NCI-H1930 (cell line): ENCODE data around the gene RBFOX2.

ENCODE experiments used
- DNase-seq, 2 experiments: peaks; one replicate each; lab custom pipeline; 2025; lab: John Stamatoyannopoulos, UW

RBFOX2 gene

GRCh38 chr22:35896111-35896705, 132.4 kb downstream of the RBFOX2 start:
- DNase-seq, result no peak

GRCh38 chr22:35894937-35895708, 133.5 kb downstream of the RBFOX2 start:
- DNase-seq, result no peak

- no peak for DNase-seq
Measured at GRCh38 chr22:35894464-35894878, 134.2 kb downstream of the RBFOX2 start.

- no peak for DNase-seq
Measured at GRCh38 chr22:35893698-35894097, 134.9 kb downstream of the RBFOX2 start.

- DNase-seq, result no peak
Measured at GRCh38 chr22:35892192-35892591, 136.4 kb downstream of the RBFOX2 start.

GRCh38 chr22:35891442-35891841, 137.2 kb downstream of the RBFOX2 start:
- no peak for DNase-seq

- DNase-seq, result no peak
Measured at GRCh38 chr22:35889071-35889470, 139.6 kb downstream of the RBFOX2 start.

GRCh38 chr22:35888181-35888870, 140.3 kb downstream of the RBFOX2 start:
- DNase-seq, result no peak

GRCh38 chr22:35887296-35887875, 141.2 kb downstream of the RBFOX2 start:
- no peak for DNase-seq

- no peak for DNase-seq
Measured at GRCh38 chr22:35886309-35886708, 142.3 kb downstream of the RBFOX2 start.

GRCh38 chr22:35884529-35884928, 144.1 kb downstream of the RBFOX2 start:
- DNase-seq, result no peak

GRCh38 chr22:35883031-35883620, 145.5 kb downstream of the RBFOX2 start:
- DNase-seq, result no peak

- DNase-seq, result no peak
Measured at GRCh38 chr22:35882211-35883030, 146.2 kb downstream of the RBFOX2 start.

- DNase-seq, result no peak
Measured at GRCh38 chr22:35879351-35879750, 149.3 kb downstream of the RBFOX2 start.

- DNase-seq, result no peak
Measured at GRCh38 chr22:35873426-35873825, 155.2 kb downstream of the RBFOX2 start.

GRCh38 chr22:35872451-35872850, 156.2 kb downstream of the RBFOX2 start:
- no peak for DNase-seq

- DNase-seq, result no peak
Measured at GRCh38 chr22:35870517-35871293, 157.9 kb downstream of the RBFOX2 start.

- no peak for DNase-seq
Measured at GRCh38 chr22:35868938-35869337, 159.7 kb downstream of the RBFOX2 start.

- DNase-seq, result no peak
Measured at GRCh38 chr22:35866651-35867050, 162.0 kb downstream of the RBFOX2 start.

- no peak for DNase-seq
Measured at GRCh38 chr22:35864545-35865165, 164.0 kb downstream of the RBFOX2 start.
